ENCODE measurements around the gene LMOD2. TPM values are rescaled to one million over a fixed set of nuclear protein-coding genes. Genes with fewer than 3 reads are reported as not detected.

Gene LMOD2
- total and polyA plus RNA-seq, 2 donors (not counting 3 experiments of a cell fraction or from before 2014, with no cell fraction given), result not detected

DNA sequence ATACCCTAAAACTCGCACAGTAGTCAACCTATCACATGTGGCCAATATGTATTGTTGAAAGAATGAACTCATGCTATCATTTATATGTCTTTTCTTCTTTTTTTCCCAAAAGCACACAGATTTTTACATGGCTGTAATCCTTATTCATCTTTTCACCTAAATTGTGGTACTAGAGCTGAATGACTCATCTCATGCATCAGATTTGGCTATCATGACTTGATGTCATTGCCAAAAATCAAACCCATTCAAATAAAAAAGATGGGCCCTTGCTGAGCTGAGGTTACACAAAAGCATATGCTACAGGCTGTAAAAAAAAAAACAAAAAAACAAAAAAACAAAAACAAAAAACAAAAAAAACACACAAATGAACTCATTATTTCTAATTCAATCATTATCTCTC, 3.3 kb upstream of the LMOD2 start:
- Histone ChIP-seq H3K4me3 (replicated peaks in 1 of 3; ENCODE audit: insufficient read depth in 1 of 3, low read depth in 1 of 3, low read length in 3 of 3) (no peak overlapping the region), H2AFZ (ENCODE audit: low read depth, low read length) (no peak overlapping the region), H3K4me2 (ENCODE audit: insufficient read depth, low read length) (no peak overlapping the region), H3K9me3 (replicated peaks; ENCODE audit: control insufficient read depth, insufficient read depth, low read length) (no peaks in the 10 kb centered on the region), H3K27ac (ENCODE audit: insufficient read depth, low read depth, low read length) (no peak overlapping the region), H3K9ac (replicated peaks; ENCODE audit: extremely low read depth, insufficient read depth, low read length) (no peak overlapping the region), H3K9me1 (replicated peaks; ENCODE audit: control insufficient read depth, extremely low read depth, insufficient read depth, low read length) (no peaks in the 10 kb centered on the region), H3K27me3 (ENCODE audit: control insufficient read depth in 2 of 2, insufficient read depth in 2 of 2, low read length in 2 of 2) (no peaks in the 10 kb centered on the region), H3K79me2 (ENCODE audit: control insufficient read depth, insufficient read depth, low read length) (no peaks in the 10 kb centered on the region), H4K20me1 (replicated peaks; ENCODE audit: control insufficient read depth, extremely low read depth, insufficient read depth, low read length) (no peaks in the 10 kb centered on the region), H3K4me1 (ENCODE audit: control insufficient read depth, extremely low read depth, insufficient read depth, low read length) (peaks cover 15% of the 10 kb centered on the region), H3K36me3 (ENCODE audit: control insufficient read depth in 2 of 2, extremely low read depth in 1 of 2, insufficient read depth in 2 of 2, low read length in 2 of 2) (no peaks in the 10 kb centered on the region)
- intact Hi-C loops (cut with micrococcal nuclease), result no loop called here
- dilution Hi-C loops (cut with MboI; ENCODE audit: extremely low pct_ligation_motif_present, low sequenced_read_pairs), result no loop called here
- no TSS peak for BruUV-seq (replicated peaks)
- ChIA-PET CTCF (interaction anchor here (0.9 to 1.8 kb wide), 4 partner anchors 8 to 49 kb away, joined by 3 to 6 read pairs (median 3); no protein-coding TSS in a partner anchor), POLR2A (no interaction called here)
- TF ChIP-seq EZH2 (IDR thresholded peaks at IDR 0.05; ENCODE audit: borderline replicate concordance, low read depth, low read length, severe bottlenecking), result no peak
- TF ChIP-seq POLR2A (IDR thresholded peaks at IDR 0.05; ENCODE audit: low read depth, low read length), result no peak
- TF ChIP-seq FOS (IDR thresholded peaks at IDR 0.05; ENCODE audit: borderline replicate concordance, insufficient read depth, low read length), result no peak
- no peak for TF ChIP-seq MYC (IDR thresholded peaks at IDR 0.05; ENCODE audit: low read depth, low read length)
- TF ChIP-seq JUN (IDR thresholded peaks at IDR 0.05; ENCODE audit: borderline replicate concordance, insufficient read depth, insufficient read length, low read depth), result no peak
- TF ChIP-seq MAX (IDR thresholded peaks at IDR 0.05; ENCODE audit: insufficient read depth, insufficient read length), result no peak
- TF ChIP-seq, protein P1, sequence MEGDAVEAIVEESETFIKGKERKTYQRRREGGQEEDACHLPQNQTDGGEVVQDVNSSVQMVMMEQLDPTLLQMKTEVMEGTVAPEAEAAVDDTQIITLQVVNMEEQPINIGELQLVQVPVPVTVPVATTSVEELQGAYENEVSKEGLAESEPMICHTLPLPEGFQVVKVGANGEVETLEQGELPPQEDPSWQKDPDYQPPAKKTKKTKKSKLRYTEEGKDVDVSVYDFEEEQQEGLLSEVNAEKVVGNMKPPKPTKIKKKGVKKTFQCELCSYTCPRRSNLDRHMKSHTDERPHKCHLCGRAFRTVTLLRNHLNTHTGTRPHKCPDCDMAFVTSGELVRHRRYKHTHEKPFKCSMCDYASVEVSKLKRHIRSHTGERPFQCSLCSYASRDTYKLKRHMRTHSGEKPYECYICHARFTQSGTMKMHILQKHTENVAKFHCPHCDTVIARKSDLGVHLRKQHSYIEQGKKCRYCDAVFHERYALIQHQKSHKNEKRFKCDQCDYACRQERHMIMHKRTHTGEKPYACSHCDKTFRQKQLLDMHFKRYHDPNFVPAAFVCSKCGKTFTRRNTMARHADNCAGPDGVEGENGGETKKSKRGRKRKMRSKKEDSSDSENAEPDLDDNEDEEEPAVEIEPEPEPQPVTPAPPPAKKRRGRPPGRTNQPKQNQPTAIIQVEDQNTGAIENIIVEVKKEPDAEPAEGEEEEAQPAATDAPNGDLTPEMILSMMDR (IDR thresholded peaks at IDR 0.05; ENCODE audit: extremely low read depth in 1 of 2, insufficient read depth in 1 of 2, low read depth in 1 of 2, low read length in 2 of 2), result no peak
- no peak for TF ChIP-seq GATA2 (IDR thresholded peaks at IDR 0.05; ENCODE audit: insufficient read depth, insufficient read length, low read depth, low read length)
- TF ChIP-seq POLR2AphosphoS5 (IDR thresholded peaks at IDR 0.05; ENCODE audit: insufficient read depth, low read depth, low read length), result no peak
- DNase-seq (ENCODE audit: low read depth, low spot score), result no peak
- no peak for FAIRE-seq
